AG04450 (cell line): ENCODE data around the gene PTPN3. TPM values are rescaled to one million over a fixed set of nuclear protein-coding genes. Genes with fewer than 3 reads are reported as not detected.

ENCODE experiments used
- CTCF ChIA-PET: fragments of 300-600, 350-600 bp; formaldehyde crosslinking; extraction: SDS; loops from one replicate; lab custom pipeline; 2022; ENCODE audit warnings: antibody characterized with exemption, inconsistent platforms; lab: Charles Lee
- POLR2A ChIA-PET: fragments of 350-600 bp; formaldehyde crosslinking; extraction: SDS; loops from one replicate; lab custom pipeline; 2021; ENCODE audit warnings: antibody characterized with exemption, inconsistent platforms; lab: Yijun Ruan, JAX
- DNase-seq: peaks from one replicate; pipeline ENCODE4 v3.0.0-alpha.2; 2011; ENCODE audit warnings: low read depth, low spot score
- H3K27ac ChIP-seq: one replicate; pipeline ENCODE4 v1.5.1; 2012; ENCODE audit warnings: low read depth, low read length, control low read depth
- H3K27me3 ChIP-seq: one replicate; pipeline ENCODE4 v1.6.0; 2012; ENCODE audit warnings: low read length; ENCODE audit not compliant: control insufficient read depth, insufficient read depth
- H3K4me3 ChIP-seq: 2 replicates; pipeline ENCODE4 v1.5.1; 2011; ENCODE audit warnings: mild to moderate bottlenecking, low read depth, low read length, control low read depth
- H3K9me3 ChIP-seq: 2 replicates; pipeline ENCODE4 v1.5.1; 2012; ENCODE audit warnings: low read length; ENCODE audit not compliant: control insufficient read depth, insufficient read depth
- CTCF ChIP-seq: IDR thresholded peaks from 2 replicates; pipeline ENCODE4 v1.5.1; 2011; ENCODE audit warnings: low read depth, low read length, control low read depth, inconsistent platforms
- polyA plus RNA-seq: library from polyadenylated mRNA; depleted of rRNA; stranded (reverse); fragments of >200 nt; gene quantifications from 2 replicates; pipeline ENCODE4 v1.2.3, GENCODE V29; 2011

The PTPN3 gene
- polyA plus RNA-seq, 1 experiment: 1.4 TPM

GRCh38 chr9:109401169-109401989 lies 96.7 kb downstream of the PTPN3 start:
- peak; percentile 64 for TF ChIP-seq CTCF
- no peaks in the 10 kb centered on the region for H3K27me3 ChIP-seq
- H3K9me3 ChIP-seq: no peaks in the 10 kb centered on the region
- CTCF ChIA-PET: interaction anchor here (0.5 to 1.6 kb wide), 10 partner anchors 8 to 165 kb away, joined by 3 to 10 read pairs (median 4); no protein-coding TSS in a partner anchor
- no peak overlapping the region for H3K27ac ChIP-seq
- DNase-seq: no peak
- POLR2A ChIA-PET: no interaction called here
- no peak overlapping the region for H3K4me3 ChIP-seq

GRCh38 chr9:109399258-109399767 lies 98.8 kb downstream of the PTPN3 start:
- Histone ChIP-seq H3K27me3 (no peaks in the 10 kb centered on the region), H3K4me3 (no peak overlapping the region), H3K9me3 (no peaks in the 10 kb centered on the region), H3K27ac (no peak overlapping the region)
- ChIA-PET CTCF (interaction anchor here (1.1 kb wide), 1 partner anchor 19 kb away, joined by 4 read pairs; no protein-coding TSS in a partner anchor), POLR2A (no interaction called here)
- no peak for DNase-seq
- TF ChIP-seq CTCF: no peak

GRCh38 chr9:109391176-109391575 lies 106.9 kb downstream of the PTPN3 start:
- no peaks in the 10 kb centered on the region for H3K9me3 ChIP-seq
- ChIA-PET POLR2A (no interaction called here), CTCF (interaction anchor here (1.0 kb wide), 1 partner anchor 10 kb away, joined by 3 read pairs; no protein-coding TSS in a partner anchor)
- no peak for DNase-seq
- no peaks in the 10 kb centered on the region for H3K27me3 ChIP-seq
- no peak overlapping the region for H3K4me3 ChIP-seq
- TF ChIP-seq CTCF: no peak
- no peak overlapping the region for H3K27ac ChIP-seq

GRCh38 chr9:109387856-109388255 lies 110.3 kb downstream of the PTPN3 start:
- POLR2A ChIA-PET: no interaction called here
- no peak for TF ChIP-seq CTCF

GRCh38 chr9:109387206-109387605 lies 110.9 kb downstream of the PTPN3 start:
- Histone ChIP-seq H3K9me3 (no peaks in the 10 kb centered on the region), H3K27ac (no peak overlapping the region), H3K4me3 (no peak overlapping the region), H3K27me3 (no peaks in the 10 kb centered on the region)
- no peak for TF ChIP-seq CTCF
- CTCF ChIA-PET: interaction anchor here (0.6 kb wide), 1 partner anchor 69 kb away, joined by 5 read pairs; no protein-coding TSS in a partner anchor
- no peak for DNase-seq
- POLR2A ChIA-PET: no interaction called here

More at GRCh38 chr9:109387856-109388255, 110.3 kb downstream of the PTPN3 start:
- no peaks in the 10 kb centered on the region for H3K9me3 ChIP-seq
- no peak for DNase-seq
- H3K4me3 ChIP-seq: no peak overlapping the region
- H3K27me3 ChIP-seq: no peaks in the 10 kb centered on the region
- H3K27ac ChIP-seq: no peak overlapping the region
- CTCF ChIA-PET: no interaction called here
